ENCODE measurements around the gene SLC22A23.

- no peak for TF ChIP-seq CTCF (IDR thresholded peaks at IDR 0.05)
- TF ChIP-seq POLR2A (IDR thresholded peaks at IDR 0.05), result no peak
Measured at GRCh38 chr6:3447005-3447404, 9.8 kb downstream of the SLC22A23 start.

Data from sigmoid colon (tissue), 3 donors.